NCI-H1048 (cell line): Measurements from ENCODE around the gene C10orf90.

Source experiments
- DNase-seq: peaks from one replicate; lab custom pipeline; 2025; lab: John Stamatoyannopoulos, UW

The C10orf90 gene

GRCh38 chr10:126459878-126460481 lies 210.5 kb downstream of the C10orf90 start:
- DNase-seq, result no peak

DNA sequence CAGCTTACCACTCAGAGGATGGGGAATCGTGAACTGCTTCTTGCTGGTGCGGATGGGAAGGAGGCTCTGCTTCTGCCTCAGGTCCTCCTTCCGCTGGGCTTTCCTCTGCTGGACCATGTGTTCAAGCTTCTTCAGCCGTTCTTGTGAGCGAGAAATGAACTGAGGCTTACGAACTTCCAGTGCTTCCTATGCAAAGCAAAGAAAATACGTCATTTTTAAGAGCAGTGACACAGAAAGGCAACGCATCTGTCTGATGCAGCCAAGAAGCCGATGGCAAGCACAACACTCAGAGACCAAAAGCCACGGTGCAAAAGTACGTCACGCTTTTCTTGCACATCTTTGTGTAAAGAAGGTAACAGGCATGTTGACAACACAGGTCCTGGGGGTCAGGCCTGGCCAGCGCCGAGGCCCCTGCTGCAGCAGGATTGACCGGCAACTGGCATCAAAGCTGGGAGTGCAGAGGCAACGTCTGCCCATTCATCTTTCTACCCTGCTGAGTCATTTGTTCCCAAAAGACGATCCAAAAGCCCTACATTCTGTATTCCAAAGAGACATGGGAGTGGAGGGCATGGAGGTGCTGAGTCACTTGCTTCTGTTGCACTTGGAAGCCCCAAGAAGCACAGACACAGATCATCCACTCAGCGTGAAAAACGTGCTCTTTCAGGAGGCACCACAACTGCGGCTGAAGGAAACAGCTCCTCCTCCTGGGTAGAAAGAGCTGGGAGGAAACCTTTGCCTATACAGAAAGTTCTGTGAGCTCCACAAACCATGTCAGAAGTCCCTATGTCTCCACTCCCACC lies 211.3 kb downstream of the C10orf90 start:
- DNase-seq, result no peak

- DNase-seq, result no peak
These were observed 212.0 kb downstream of the C10orf90 start for GRCh38 chr10:126458466-126458865.

GRCh38 chr10:126456632-126457031 lies 213.9 kb downstream of the C10orf90 start:
- no peak for DNase-seq

- DNase-seq, result no peak
These were observed 214.6 kb downstream of the C10orf90 start for GRCh38 chr10:126455766-126456405.

GRCh38 chr10:126455036-126455765 lies 215.3 kb downstream of the C10orf90 start:
- no peak for DNase-seq

- no peak for DNase-seq
These were observed 216.3 kb downstream of the C10orf90 start for GRCh38 chr10:126454045-126454751.

GRCh38 chr10:126452245-126452644 lies 218.2 kb downstream of the C10orf90 start:
- DNase-seq, result no peak

GRCh38 chr10:126448091-126448490 lies 222.4 kb downstream of the C10orf90 start:
- DNase-seq, result no peak

DNA sequence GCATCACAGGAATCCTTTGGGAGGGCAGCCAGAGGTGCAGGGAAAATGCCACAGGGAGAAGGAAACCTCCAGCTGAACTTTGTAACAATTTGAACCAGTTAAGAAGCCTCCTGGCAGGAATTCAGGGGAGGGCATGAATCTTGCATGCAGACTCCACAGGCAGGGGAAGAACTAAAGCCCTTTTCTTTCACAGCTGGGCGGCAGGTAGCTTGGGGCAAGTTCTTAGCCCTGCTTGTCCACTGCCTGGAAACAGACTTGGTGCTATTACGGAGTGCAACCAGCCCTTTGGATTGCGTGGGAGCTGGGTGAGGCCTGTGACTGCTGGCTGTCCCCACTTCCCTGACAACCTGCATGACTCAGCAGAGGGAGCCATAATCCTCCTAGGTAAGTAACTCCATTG lies 230.6 kb downstream of the C10orf90 start:
- DNase-seq, result no peak

- DNase-seq, result no peak
These were observed 232.1 kb downstream of the C10orf90 start for GRCh38 chr10:126438407-126438783.

DNA sequence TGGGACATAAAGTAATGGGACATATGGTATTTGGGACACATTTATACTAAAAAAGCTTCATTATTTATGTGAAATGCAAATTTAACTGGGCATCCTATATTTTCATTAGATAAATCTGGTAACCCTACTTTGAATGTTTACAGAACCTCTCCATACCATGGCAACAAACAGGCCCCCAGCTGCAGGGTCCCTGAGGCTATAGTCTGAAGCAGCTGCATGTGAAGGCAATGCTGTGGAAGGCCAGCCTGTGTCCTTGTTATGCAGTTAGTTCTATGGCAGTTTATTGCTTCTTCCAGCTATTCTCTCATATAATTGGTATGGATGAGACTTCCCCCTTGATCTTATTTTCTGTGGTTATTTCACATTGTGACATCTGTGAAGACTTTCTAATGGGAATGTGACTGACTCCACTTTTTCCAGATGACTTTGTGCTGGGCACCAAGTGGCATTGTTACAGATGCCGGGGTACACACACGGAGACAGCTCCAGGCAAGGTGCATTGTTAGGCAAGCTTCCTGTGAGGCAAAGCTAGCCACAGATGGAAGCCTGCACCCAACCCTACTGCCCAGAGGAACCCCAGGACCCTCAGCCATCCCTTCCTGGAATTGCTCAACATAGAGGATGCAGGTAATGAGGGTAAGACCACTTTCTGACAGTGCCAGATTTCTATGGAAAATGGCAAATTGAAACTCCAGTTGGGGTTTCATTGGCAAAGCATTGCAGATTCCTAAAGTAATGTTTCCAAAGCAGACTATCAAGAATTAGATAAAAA lies 232.7 kb downstream of the C10orf90 start:
- DNase-seq, result no peak

DNA sequence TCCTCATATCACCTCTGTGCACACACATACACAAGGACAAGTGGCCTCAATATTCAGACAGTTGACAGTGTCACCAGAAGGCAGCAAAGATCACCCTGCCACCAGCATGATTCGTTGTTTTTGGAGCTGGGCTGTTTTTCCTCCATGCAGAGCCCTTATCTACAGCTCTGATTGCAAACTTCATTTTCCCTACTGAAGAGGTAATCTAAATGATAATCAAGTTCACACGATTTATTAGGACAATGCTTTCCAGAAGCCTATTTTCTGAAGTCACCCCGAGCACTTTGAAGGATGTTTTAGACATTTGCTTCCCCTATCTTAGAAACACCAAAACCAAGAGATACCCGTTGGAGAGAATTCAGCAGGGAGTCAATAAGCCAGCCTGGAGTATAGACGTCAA lies 236.3 kb downstream of the C10orf90 start:
- DNase-seq, result no peak

- DNase-seq, result no peak
These were observed 237.1 kb downstream of the C10orf90 start for GRCh38 chr10:126433351-126433750.

DNA sequence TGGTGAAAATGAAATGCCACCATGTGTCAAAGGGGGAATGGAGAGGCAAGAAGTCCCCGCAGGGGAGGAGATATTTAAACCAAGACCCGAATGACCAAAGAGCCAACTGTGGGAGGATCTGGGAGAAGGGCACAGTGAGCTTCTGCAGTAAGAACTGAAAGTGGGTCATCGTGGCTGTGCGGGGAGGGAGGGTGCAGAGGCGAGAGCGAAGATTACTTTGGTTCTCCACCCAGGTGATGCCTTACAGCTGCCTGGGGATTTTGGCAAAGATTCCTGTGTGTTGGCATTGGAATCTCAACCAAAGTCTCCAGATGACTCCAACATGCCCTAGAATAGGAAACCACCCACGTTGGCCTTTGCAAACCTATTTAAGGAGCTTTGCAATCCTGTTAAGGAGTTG lies 238.0 kb downstream of the C10orf90 start:
- DNase-seq, result no peak

DNA sequence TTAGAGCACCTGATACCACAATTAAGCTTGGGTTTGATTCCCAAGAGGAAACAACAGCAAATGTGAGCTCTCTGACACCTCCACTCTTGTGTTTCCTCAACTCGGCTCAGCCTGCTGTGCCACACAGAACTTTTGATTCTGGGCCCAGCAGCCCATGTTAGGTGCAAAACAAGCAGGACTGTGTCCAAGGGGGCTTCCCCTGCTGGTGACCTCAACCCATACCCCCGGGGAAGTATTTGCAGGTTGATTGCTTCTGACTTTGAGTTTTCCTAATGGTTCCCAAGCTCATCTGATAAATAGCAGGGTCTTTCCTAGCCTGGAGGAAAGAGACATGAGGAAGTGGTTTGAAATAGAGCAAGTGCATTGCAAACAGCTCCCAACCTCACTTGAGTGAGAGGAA lies 238.7 kb downstream of the C10orf90 start:
- DNase-seq, result no peak

DNA sequence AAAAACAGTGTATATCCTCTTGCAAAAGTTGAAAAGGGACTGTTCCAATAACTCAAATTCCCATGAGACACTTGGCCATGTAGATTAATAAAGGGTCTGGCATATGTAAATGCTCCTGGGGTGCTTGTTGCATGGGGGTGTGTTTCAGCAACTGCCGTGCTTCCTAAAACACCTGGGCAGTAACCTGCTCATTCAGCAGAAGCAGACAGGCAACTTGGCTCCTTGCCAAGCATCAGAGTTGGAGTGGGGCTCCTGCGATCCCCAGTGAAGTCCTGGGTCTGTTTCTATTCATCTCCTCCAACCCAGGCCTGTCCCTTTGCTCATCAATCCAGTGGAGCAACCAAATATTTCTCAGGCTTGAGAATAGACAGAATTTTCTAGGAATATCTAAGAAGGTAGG lies 240.0 kb downstream of the C10orf90 start:
- DNase-seq, result no peak

GRCh38 chr10:126429275-126429674 lies 241.2 kb downstream of the C10orf90 start:
- DNase-seq, result no peak

GRCh38 chr10:126425489-126426065 lies 244.9 kb downstream of the C10orf90 start:
- no peak for DNase-seq

DNA sequence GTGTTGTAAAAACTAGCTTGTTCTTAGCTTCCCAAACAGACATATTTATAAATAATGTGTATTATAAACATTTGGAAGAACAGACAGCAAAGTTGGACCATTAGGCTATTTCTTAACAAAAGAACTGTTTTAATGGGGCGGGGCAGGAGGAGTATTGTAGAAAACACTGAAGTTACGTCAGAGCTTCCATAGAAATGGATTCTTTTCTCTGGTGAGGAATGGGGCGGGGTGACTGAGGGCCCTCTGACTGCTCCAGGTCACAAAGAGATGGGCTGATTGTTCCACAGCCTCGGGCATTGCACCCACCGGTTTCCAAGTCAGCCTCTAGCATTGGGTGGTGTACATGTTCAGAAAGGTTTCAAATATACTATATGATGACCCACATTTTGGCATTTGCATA lies 245.5 kb downstream of the C10orf90 start:
- no peak for DNase-seq
